ENCODE data around the gene C20orf144.

DNA sequence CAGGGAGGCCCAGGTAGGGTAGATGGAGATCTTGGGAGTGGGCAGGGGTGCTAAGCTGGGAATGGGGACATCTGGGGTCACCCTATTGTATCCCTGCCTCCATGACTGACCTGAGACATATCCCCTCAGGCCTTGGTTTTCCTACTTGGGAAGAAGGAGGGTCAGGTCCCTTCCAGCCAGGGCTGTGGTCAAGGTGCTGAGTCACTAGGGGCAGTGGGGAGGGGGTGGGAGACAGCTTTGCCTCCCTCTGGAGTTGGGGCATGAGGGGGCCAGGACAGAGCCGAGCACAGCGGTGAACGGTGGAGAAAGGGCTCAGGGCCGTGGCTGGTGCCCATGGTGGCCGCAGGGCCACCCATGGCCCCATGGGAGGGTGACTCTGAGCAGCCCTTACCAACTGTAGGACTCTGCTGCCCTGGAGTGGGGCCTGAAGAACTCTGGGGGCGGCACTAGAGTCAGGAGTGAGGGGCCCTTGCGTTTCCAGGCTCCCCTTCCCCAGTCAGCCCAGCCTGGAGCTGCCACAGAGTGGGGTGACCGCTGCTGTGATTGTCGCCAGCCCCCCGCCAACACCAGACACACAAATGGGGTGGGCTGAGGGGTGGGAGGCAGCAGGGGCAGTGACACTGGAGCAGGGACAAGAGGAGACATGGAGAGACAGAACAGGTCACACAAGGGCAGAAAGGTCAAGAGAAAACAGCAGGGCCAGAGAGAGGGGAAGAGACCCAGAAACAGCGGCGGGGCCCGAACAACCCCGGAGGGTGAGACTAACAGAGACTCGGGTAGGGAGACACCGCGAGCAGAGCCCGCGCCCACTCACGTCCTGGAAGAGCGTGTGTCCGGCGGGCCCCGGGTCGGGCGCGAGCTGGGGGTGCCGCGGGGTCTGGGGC is 11.5 kb downstream of the C20orf144 start:
- no peak for TF ChIP-seq POLR2A (IDR thresholded peaks at IDR 0.05)
- TF ChIP-seq, protein P1, sequence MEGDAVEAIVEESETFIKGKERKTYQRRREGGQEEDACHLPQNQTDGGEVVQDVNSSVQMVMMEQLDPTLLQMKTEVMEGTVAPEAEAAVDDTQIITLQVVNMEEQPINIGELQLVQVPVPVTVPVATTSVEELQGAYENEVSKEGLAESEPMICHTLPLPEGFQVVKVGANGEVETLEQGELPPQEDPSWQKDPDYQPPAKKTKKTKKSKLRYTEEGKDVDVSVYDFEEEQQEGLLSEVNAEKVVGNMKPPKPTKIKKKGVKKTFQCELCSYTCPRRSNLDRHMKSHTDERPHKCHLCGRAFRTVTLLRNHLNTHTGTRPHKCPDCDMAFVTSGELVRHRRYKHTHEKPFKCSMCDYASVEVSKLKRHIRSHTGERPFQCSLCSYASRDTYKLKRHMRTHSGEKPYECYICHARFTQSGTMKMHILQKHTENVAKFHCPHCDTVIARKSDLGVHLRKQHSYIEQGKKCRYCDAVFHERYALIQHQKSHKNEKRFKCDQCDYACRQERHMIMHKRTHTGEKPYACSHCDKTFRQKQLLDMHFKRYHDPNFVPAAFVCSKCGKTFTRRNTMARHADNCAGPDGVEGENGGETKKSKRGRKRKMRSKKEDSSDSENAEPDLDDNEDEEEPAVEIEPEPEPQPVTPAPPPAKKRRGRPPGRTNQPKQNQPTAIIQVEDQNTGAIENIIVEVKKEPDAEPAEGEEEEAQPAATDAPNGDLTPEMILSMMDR (IDR thresholded peaks at IDR 0.05) = no peak
